Effector CD4-positive, alpha-beta T cell (primary cell): ENCODE results near the gene TOR1AIP2.
A peak's percentile ranks its signal among the peaks of the same experiment; 100 is the strongest.

Source experiments
- DNase-seq: peaks from one replicate; pipeline ENCODE4 v3.0.0-alpha.2; 2020

Gene TOR1AIP2

GRCh38 chr1:179825206-179825605 lies 52.4 kb downstream of the TOR1AIP2 start:
- DNase-seq, result no peak

GRCh38 chr1:179824265-179824664 lies 53.3 kb downstream of the TOR1AIP2 start:
- DNase-seq, result no peak

GRCh38 chr1:179823693-179824092 lies 53.9 kb downstream of the TOR1AIP2 start:
- no peak for DNase-seq

- no peak for DNase-seq
These were observed 55.5 kb downstream of the TOR1AIP2 start for GRCh38 chr1:179822065-179822464.

GRCh38 chr1:179821524-179821923 lies 56.1 kb downstream of the TOR1AIP2 start:
- no peak for DNase-seq

- DNase-seq, result no peak
These were observed 57.2 kb downstream of the TOR1AIP2 start for GRCh38 chr1:179820226-179820970.

- DNase-seq, result no peak
These were observed 58.8 kb downstream of the TOR1AIP2 start for GRCh38 chr1:179818743-179819173.

GRCh38 chr1:179818260-179818659 lies 59.3 kb downstream of the TOR1AIP2 start:
- no peak for DNase-seq

- no peak for DNase-seq
These were observed 59.8 kb downstream of the TOR1AIP2 start for GRCh38 chr1:179817789-179818188.

- DNase-seq, result no peak
These were observed 60.5 kb downstream of the TOR1AIP2 start for GRCh38 chr1:179817056-179817455.

GRCh38 chr1:179816196-179816960 lies 61.2 kb downstream of the TOR1AIP2 start:
- DNase-seq, result no peak

GRCh38 chr1:179815641-179816040 lies 62.0 kb downstream of the TOR1AIP2 start:
- no peak for DNase-seq

GRCh38 chr1:179814546-179814838 lies 63.1 kb downstream of the TOR1AIP2 start:
- no peak for DNase-seq

GRCh38 chr1:179813626-179814545 lies 63.7 kb downstream of the TOR1AIP2 start:
- no peak for DNase-seq

GRCh38 chr1:179812501-179813292 lies 64.9 kb downstream of the TOR1AIP2 start:
- no peak for DNase-seq

- no peak for DNase-seq
These were observed 67.3 kb downstream of the TOR1AIP2 start for GRCh38 chr1:179810367-179810715.

GRCh38 chr1:179809506-179810366 lies 67.9 kb downstream of the TOR1AIP2 start:
- DNase-seq, result peak; percentile 52

GRCh38 chr1:179808503-179808902 lies 69.1 kb downstream of the TOR1AIP2 start:
- DNase-seq, result no peak

GRCh38 chr1:179807691-179808485 lies 69.7 kb downstream of the TOR1AIP2 start:
- no peak for DNase-seq

GRCh38 chr1:179807291-179807690 lies 70.3 kb downstream of the TOR1AIP2 start:
- DNase-seq, result no peak

GRCh38 chr1:179806333-179806732 lies 71.3 kb downstream of the TOR1AIP2 start:
- DNase-seq, result no peak
